Endothelial cell of umbilical vein (primary cell): ENCODE results near the gene PTCHD1. TPM values are rescaled to one million over a fixed set of nuclear protein-coding genes. Genes with fewer than 3 reads are reported as not detected.

Experiments used
- BruUV-seq: library from RNA; stranded (reverse); fragments of 400-500 nt; replicated peaks from 2 replicates; lab custom pipeline; 2021; lab: Mats Ljungman, UMichigan
- CTCF ChIA-PET: fragments of 300-600, 350-600 bp; sonication (Branson Sonifier 250); formaldehyde crosslinking; loops from one replicate; lab custom pipeline; 2021; ENCODE audit warnings: antibody characterized with exemption, inconsistent platforms; lab: Charles Lee
- POLR2A ChIA-PET: fragments of 300-600, 350-600 bp; sonication (Branson Sonifier 250); formaldehyde crosslinking; loops from one replicate; lab custom pipeline; 2021; ENCODE audit warnings: antibody characterized with exemption, inconsistent platforms; lab: Charles Lee
- DNase-seq: peaks from one replicate; pipeline ENCODE4 v3.0.0-alpha.2; 2011; ENCODE audit warnings: low read depth, low spot score
- FAIRE-seq: peaks from 2 replicates; lab custom pipeline; 2011; peaks lifted over from hg19 to GRCh38; lab: Jason Lieb, UNC
- H2AFZ ChIP-seq: 2 replicates; pipeline ENCODE4 v1.6.0; 2012; ENCODE audit warnings: low read depth, low read length, control low read depth, inconsistent platforms
- H3K27ac ChIP-seq: 2 replicates; pipeline ENCODE4 v1.5.1; 2011; ENCODE audit warnings: low read depth, mild to moderate bottlenecking, control low read depth, low read length, moderate library complexity; ENCODE audit not compliant: insufficient read depth
- H3K27me3 ChIP-seq, 2 experiments: 2 replicates each; pipeline versions ENCODE4 v1.6.0 to v1.6.1; 2011; ENCODE audit warnings: low read length in 2 of 2, mixed read lengths in 1 of 2; ENCODE audit not compliant: control insufficient read depth in 2 of 2, insufficient read depth in 2 of 2
- H3K36me3 ChIP-seq, 2 experiments: 2 replicates in 1 of 2; 3 replicates in 1 of 2; pipeline ENCODE4 v1.5.1; 2011; ENCODE audit warnings: low read length in 2 of 2, mild to moderate bottlenecking in 1 of 2, moderate library complexity in 1 of 2; ENCODE audit not compliant: control insufficient read depth in 2 of 2, insufficient read depth in 2 of 2; ENCODE audit errors: extremely low read depth in 1 of 2
- H3K4me1 ChIP-seq: 3 replicates; pipeline ENCODE4 v1.5.1; 2011; ENCODE audit warnings: mild to moderate bottlenecking, low read length; ENCODE audit not compliant: control insufficient read depth, insufficient read depth; ENCODE audit errors: extremely low read depth
- H3K4me2 ChIP-seq: 2 replicates; pipeline ENCODE4 v1.6.1; 2011; ENCODE audit warnings: low read length, control low read depth, mixed read lengths; ENCODE audit not compliant: insufficient read depth
- H3K4me3 ChIP-seq, 3 experiments: fragments of 200-600 bp in 1 of 3; sonication (generic), shearing (Covaris generic) in 1 of 3; replicated peaks in 1 of 3; 2 replicates each; pipeline ENCODE4 v1.5.1; 2011 to 2016; ENCODE audit warnings: control low read depth in 3 of 3, low read length in 3 of 3, mild to moderate bottlenecking in 2 of 3, inconsistent platforms in 1 of 3, low read depth in 1 of 3, moderate library complexity in 1 of 3; ENCODE audit not compliant: insufficient read depth in 1 of 3
- H3K79me2 ChIP-seq: 2 replicates; pipeline ENCODE4 v1.6.0; 2012; ENCODE audit warnings: low read length, inconsistent platforms; ENCODE audit not compliant: control insufficient read depth, insufficient read depth
- H3K9ac ChIP-seq: replicated peaks from 2 replicates; pipeline ENCODE3; 2011; ENCODE audit warnings: low read length, control low read depth; ENCODE audit not compliant: insufficient read depth; ENCODE audit errors: extremely low read depth
- H3K9me1 ChIP-seq: replicated peaks from 3 replicates; pipeline ENCODE4 v1.6.0; 2011; ENCODE audit warnings: mild to moderate bottlenecking, low read length; ENCODE audit not compliant: control insufficient read depth, insufficient read depth; ENCODE audit errors: extremely low read depth
- H3K9me3 ChIP-seq: replicated peaks from 2 replicates; pipeline ENCODE4 v1.5.1; 2012; ENCODE audit warnings: low read length, inconsistent platforms; ENCODE audit not compliant: control insufficient read depth, insufficient read depth
- H4K20me1 ChIP-seq: replicated peaks from 2 replicates; pipeline ENCODE3; 2011; ENCODE audit warnings: mild to moderate bottlenecking, low read length; ENCODE audit not compliant: control insufficient read depth, insufficient read depth; ENCODE audit errors: extremely low read depth
- EZH2 ChIP-seq: IDR thresholded peaks from 2 replicates; pipeline ENCODE4 v1.6.1; 2012; ENCODE audit warnings: borderline replicate concordance, low read depth, mild to moderate bottlenecking, moderate library complexity, low read length, inconsistent platforms; ENCODE audit not compliant: severe bottlenecking
- FOS ChIP-seq: IDR thresholded peaks from 2 replicates; pipeline ENCODE4 v1.6.1; 2011; ENCODE audit warnings: mild to moderate bottlenecking, low read length, moderate library complexity, borderline replicate concordance; ENCODE audit not compliant: insufficient read depth
- GATA2 ChIP-seq: IDR thresholded peaks from 2 replicates; pipeline ENCODE4 v1.7.0; 2011; ENCODE audit warnings: low read depth, mild to moderate bottlenecking, moderate library complexity, mixed read lengths, low read length; ENCODE audit not compliant: insufficient read length, insufficient read depth
- JUN ChIP-seq: IDR thresholded peaks from 2 replicates; pipeline ENCODE4 v1.6.1; 2011; ENCODE audit warnings: borderline replicate concordance, low read depth; ENCODE audit not compliant: insufficient read length, insufficient read depth
- MYC ChIP-seq: IDR thresholded peaks from one replicate; pipeline ENCODE4 v1.6.1; 2011; ENCODE audit warnings: mild to moderate bottlenecking, low read depth, low read length
- POLR2A ChIP-seq: IDR thresholded peaks from 2 replicates; pipeline ENCODE4 v1.6.1; 2012; ENCODE audit warnings: low read depth, mild to moderate bottlenecking, control low read depth, low read length
- POLR2AphosphoS5 ChIP-seq: IDR thresholded peaks from 2 replicates; pipeline ENCODE4 v1.6.1; 2012; ENCODE audit warnings: low read depth, mild to moderate bottlenecking, control low read depth, low read length, moderate library complexity; ENCODE audit not compliant: insufficient read depth
- dilution Hi-C: fragments of 300-500 bp; cut with MboI; formaldehyde crosslinking; loops from one replicate; pipeline ENCODE4 v1.15.0; 2019; ENCODE audit warnings: low sequenced_read_pairs; ENCODE audit not compliant: extremely low pct_ligation_motif_present
- intact Hi-C: fragments of 100-400 bp; cut with micrococcal nuclease; formaldehyde crosslinking; loops from one replicate; pipeline ENCODE4 v1.10.0; 2022
- polyA plus RNA-seq, 4 experiments: library from polyadenylated mRNA; depleted of rRNA in 3 of 4; stranded (reverse) in 3 of 4; unstranded in 1 of 4; fragments of >200 nt; gene quantifications; 2 replicates each; pipeline versions ENCODE4 v1.2.1 to v1.2.3, GENCODE V29; 2011 to 2012; ENCODE audit warnings: missing spikeins in 1 of 4
- total RNA-seq: library from RNA; stranded (reverse); gene quantifications from 2 replicates; pipeline ENCODE4 v1.2.3, GENCODE V29; 2021
- TF ChIP-seq, protein P1 (sequence below), 2 donors: IDR thresholded peaks; 1 replicate in 1 of 2; 2 replicates in 1 of 2; pipeline ENCODE4 v1.5.1; 2011; ENCODE audit warnings: low read length in 2 of 2, mild to moderate bottlenecking in 2 of 2, moderate library complexity in 2 of 2, control low read depth in 1 of 2, inconsistent platforms in 1 of 2, low read depth in 1 of 2; ENCODE audit not compliant: insufficient read depth in 1 of 2; ENCODE audit errors: extremely low read depth in 1 of 2
- TF ChIP-seq, protein P2 (sequence below): IDR thresholded peaks from 2 replicates; pipeline ENCODE4 v1.6.1; 2011; ENCODE audit not compliant: insufficient read depth, insufficient read length

Gene PTCHD1
- total and polyA plus RNA-seq, 2 donors (not counting 3 experiments of a cell fraction or from before 2014, with no cell fraction given), result not detected

DNA sequence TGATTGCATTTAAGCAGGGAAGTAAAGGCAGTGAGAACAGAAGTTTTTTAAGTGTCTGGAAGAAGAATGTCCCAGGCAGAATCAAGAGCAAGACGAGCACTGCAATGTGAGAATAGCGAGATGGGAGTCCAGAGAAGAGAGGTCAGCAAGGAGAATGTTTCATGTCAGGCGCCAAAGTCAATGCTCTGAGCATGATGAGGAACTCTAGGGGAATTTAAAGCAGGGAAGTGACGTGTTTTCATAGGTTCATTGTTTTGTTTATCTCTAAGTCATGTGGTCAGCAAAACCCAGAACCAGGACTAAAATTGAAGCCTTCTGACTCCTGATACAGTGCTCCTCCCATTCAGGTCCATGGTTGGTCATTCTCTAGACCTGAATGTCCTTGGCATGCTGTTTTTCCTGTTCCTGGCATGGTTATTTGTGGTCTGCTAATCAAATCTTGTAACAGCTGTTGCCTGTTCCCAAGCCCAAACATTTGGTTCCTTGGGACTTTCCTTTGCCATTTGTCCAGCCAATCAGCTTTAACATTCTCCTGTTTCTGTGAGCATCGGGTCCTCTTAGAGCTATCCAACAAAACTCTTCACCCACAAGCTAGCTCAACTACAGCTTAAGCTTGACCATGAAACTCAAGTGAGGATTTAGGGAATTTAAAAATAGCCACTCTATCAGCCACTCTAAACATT, 37.7 kb downstream of the PTCHD1 start:
- ChIA-PET POLR2A (no interaction called here), CTCF (no interaction called here)
- FAIRE-seq, result no peak
- no peaks in the 10 kb centered on the region for H3K9me3 ChIP-seq
- H4K20me1 ChIP-seq, result no peaks in the 10 kb centered on the region
- H3K36me3 ChIP-seq, result no peaks in the 10 kb centered on the region
- H3K9ac ChIP-seq, result no peak overlapping the region
- TF ChIP-seq POLR2A, result no peak
- TF ChIP-seq, protein P1, sequence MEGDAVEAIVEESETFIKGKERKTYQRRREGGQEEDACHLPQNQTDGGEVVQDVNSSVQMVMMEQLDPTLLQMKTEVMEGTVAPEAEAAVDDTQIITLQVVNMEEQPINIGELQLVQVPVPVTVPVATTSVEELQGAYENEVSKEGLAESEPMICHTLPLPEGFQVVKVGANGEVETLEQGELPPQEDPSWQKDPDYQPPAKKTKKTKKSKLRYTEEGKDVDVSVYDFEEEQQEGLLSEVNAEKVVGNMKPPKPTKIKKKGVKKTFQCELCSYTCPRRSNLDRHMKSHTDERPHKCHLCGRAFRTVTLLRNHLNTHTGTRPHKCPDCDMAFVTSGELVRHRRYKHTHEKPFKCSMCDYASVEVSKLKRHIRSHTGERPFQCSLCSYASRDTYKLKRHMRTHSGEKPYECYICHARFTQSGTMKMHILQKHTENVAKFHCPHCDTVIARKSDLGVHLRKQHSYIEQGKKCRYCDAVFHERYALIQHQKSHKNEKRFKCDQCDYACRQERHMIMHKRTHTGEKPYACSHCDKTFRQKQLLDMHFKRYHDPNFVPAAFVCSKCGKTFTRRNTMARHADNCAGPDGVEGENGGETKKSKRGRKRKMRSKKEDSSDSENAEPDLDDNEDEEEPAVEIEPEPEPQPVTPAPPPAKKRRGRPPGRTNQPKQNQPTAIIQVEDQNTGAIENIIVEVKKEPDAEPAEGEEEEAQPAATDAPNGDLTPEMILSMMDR (IDR thresholded peaks at IDR 0.05; ENCODE audit: extremely low read depth in 1 of 2, insufficient read depth in 1 of 2, low read depth in 1 of 2, low read length in 2 of 2), result no peak
- no peak for TF ChIP-seq GATA2
- TF ChIP-seq, protein P2, sequence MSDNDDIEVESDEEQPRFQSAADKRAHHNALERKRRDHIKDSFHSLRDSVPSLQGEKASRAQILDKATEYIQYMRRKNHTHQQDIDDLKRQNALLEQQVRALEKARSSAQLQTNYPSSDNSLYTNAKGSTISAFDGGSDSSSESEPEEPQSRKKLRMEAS, result no peak
- no peak for TF ChIP-seq JUN
- TF ChIP-seq MYC, result no peak
- TF ChIP-seq POLR2AphosphoS5, result no peak
- no peak for TF ChIP-seq EZH2
- TF ChIP-seq FOS, result no peak
- no peaks in the 10 kb centered on the region for H3K4me1 ChIP-seq
- no TSS peak for BruUV-seq
- no peaks in the 10 kb centered on the region for H3K27me3 ChIP-seq
- H2AFZ ChIP-seq, result no peak overlapping the region
- no peak overlapping the region for H3K4me2 ChIP-seq
- no peak for DNase-seq
- H3K79me2 ChIP-seq, result no peaks in the 10 kb centered on the region
- no peak overlapping the region for H3K4me3 ChIP-seq
- intact Hi-C loops, result no loop called here
- H3K27ac ChIP-seq, result no peak overlapping the region
- H3K9me1 ChIP-seq, result no peaks in the 10 kb centered on the region
- dilution Hi-C loops, result no loop called here
